ENCODE data around the gene EIF2B5.

Gene EIF2B5

GRCh38 chr3:184169896-184170875 is 35.0 kb downstream of the EIF2B5 start:
- H3K27ac ChIP-seq (ENCODE audit: insufficient read depth in 1 of 2, low read depth in 1 of 2, low read length in 2 of 2, poor library complexity in 1 of 2, severe bottlenecking in 2 of 2), result no peak overlapping the region
- H3K4me1 ChIP-seq (ENCODE audit: control extremely low read depth in 1 of 4, control insufficient read depth in 4 of 4, insufficient read depth in 4 of 4, low read length in 3 of 4), result peaks cover 0 to 4% (median under 1%) of the 10 kb centered on the region in 4 experiments
- CTCF ChIA-PET, result interaction anchor here (2.9 kb wide), 1 partner anchor 10 kb away, joined by 9 read pairs; no protein-coding TSS in a partner anchor
- peaks cover 24 to 69% (median 53%) of the 10 kb centered on the region in 4 experiments for H3K36me3 ChIP-seq (ENCODE audit: control insufficient read depth in 4 of 4, insufficient read depth in 4 of 4, low read length in 3 of 4)
- no peak overlapping the region for H3K4me3 ChIP-seq (ENCODE audit: control insufficient read depth in 1 of 7, extremely low read depth in 1 of 7, insufficient read depth in 4 of 7, low read depth in 2 of 7, low read length in 6 of 7)
- H3K9me3 ChIP-seq (ENCODE audit: control extremely low read depth in 1 of 5, control insufficient read depth in 4 of 5, insufficient read depth in 2 of 5, low read depth in 1 of 5, low read length in 4 of 5), result no peaks in the 10 kb centered on the region
- 98% methylated on average over 51 of the region's 66 CpGs for WGBS (ENCODE audit: insufficient coverage)
- H3K27me3 ChIP-seq (replicated peaks in 2 of 5; ENCODE audit: control insufficient read depth in 4 of 5, insufficient read depth in 5 of 5, low read length in 4 of 5), result no peaks in the 10 kb centered on the region
- no peak for DNase-seq
- POLR2A ChIA-PET, result interaction anchor here (0.6 kb wide), 1 partner anchor 24 kb away, joined by 3 read pairs; no protein-coding TSS in a partner anchor

GRCh38 chr3:184171562-184171961 is 36.4 kb downstream of the EIF2B5 start:
- peaks cover 15 to 56% (median 39%) of the 10 kb centered on the region in 4 experiments for H3K36me3 ChIP-seq (ENCODE audit: control insufficient read depth in 4 of 4, insufficient read depth in 4 of 4, low read length in 3 of 4)
- H3K27me3 ChIP-seq (replicated peaks in 2 of 5; ENCODE audit: control insufficient read depth in 4 of 5, insufficient read depth in 5 of 5, low read length in 4 of 5), result no peaks in the 10 kb centered on the region
- no peaks in the 10 kb centered on the region for H3K9me3 ChIP-seq (ENCODE audit: control extremely low read depth in 1 of 5, control insufficient read depth in 4 of 5, insufficient read depth in 2 of 5, low read depth in 1 of 5, low read length in 4 of 5)
- CTCF ChIA-PET, result interaction anchor here (1.0 to 2.9 kb wide), 3 partner anchors 11 to 27 kb away, joined by 4 to 9 read pairs (median 4); no protein-coding TSS in a partner anchor
- no peak overlapping the region for H3K27ac ChIP-seq (ENCODE audit: insufficient read depth in 1 of 2, low read depth in 1 of 2, low read length in 2 of 2, poor library complexity in 1 of 2, severe bottlenecking in 2 of 2)
- no peak for DNase-seq
- WGBS (ENCODE audit: insufficient coverage), result 98% methylated on average over 5 of the region's 9 CpGs
- peaks cover 2 to 17% (median 15%) of the 10 kb centered on the region in 4 experiments for H3K4me1 ChIP-seq (ENCODE audit: control extremely low read depth in 1 of 4, control insufficient read depth in 4 of 4, insufficient read depth in 4 of 4, low read length in 3 of 4)
- no peak overlapping the region for H3K4me3 ChIP-seq (ENCODE audit: control insufficient read depth in 1 of 7, extremely low read depth in 1 of 7, insufficient read depth in 4 of 7, low read depth in 2 of 7, low read length in 6 of 7)
- POLR2A ChIA-PET, result no interaction called here

- Histone ChIP-seq H3K4me1 (ENCODE audit: control extremely low read depth in 1 of 4, control insufficient read depth in 4 of 4, insufficient read depth in 4 of 4, low read length in 3 of 4) (peaks cover 2 to 20% (median 20%) of the 10 kb centered on the region in 4 experiments), H3K36me3 (ENCODE audit: control insufficient read depth in 4 of 4, insufficient read depth in 4 of 4, low read length in 3 of 4) (peaks cover 8 to 56% (median 34%) of the 10 kb centered on the region in 4 experiments), H3K4me3 (ENCODE audit: control insufficient read depth in 1 of 7, extremely low read depth in 1 of 7, insufficient read depth in 4 of 7, low read depth in 2 of 7, low read length in 6 of 7) (no peak overlapping the region), H3K27me3 (replicated peaks in 2 of 5; ENCODE audit: control insufficient read depth in 4 of 5, insufficient read depth in 5 of 5, low read length in 4 of 5) (no peaks in the 10 kb centered on the region), H3K27ac (ENCODE audit: insufficient read depth in 1 of 2, low read depth in 1 of 2, low read length in 2 of 2, poor library complexity in 1 of 2, severe bottlenecking in 2 of 2) (no peak overlapping the region), H3K9me3 (ENCODE audit: control extremely low read depth in 1 of 5, control insufficient read depth in 4 of 5, insufficient read depth in 2 of 5, low read depth in 1 of 5, low read length in 4 of 5) (no peaks in the 10 kb centered on the region)
- WGBS (ENCODE audit: insufficient coverage), result 99% methylated on average over 5 of the region's 5 CpGs
- no peak for DNase-seq
- CTCF ChIA-PET, result interaction anchor here (0.6 to 1.7 kb wide), 9 partner anchors 9 to 325 kb away, joined by 3 to 7 read pairs (median 3); no protein-coding TSS in a partner anchor
- POLR2A ChIA-PET, result no interaction called here
Measured at GRCh38 chr3:184172681-184173373, 37.7 kb downstream of the EIF2B5 start.

- Histone ChIP-seq H3K27ac (ENCODE audit: insufficient read depth in 1 of 2, low read depth in 1 of 2, low read length in 2 of 2, poor library complexity in 1 of 2, severe bottlenecking in 2 of 2) (no peak overlapping the region), H3K27me3 (replicated peaks in 2 of 5; ENCODE audit: control insufficient read depth in 4 of 5, insufficient read depth in 5 of 5, low read length in 4 of 5) (no peaks in the 10 kb centered on the region), H3K4me1 (ENCODE audit: control extremely low read depth in 1 of 4, control insufficient read depth in 4 of 4, insufficient read depth in 4 of 4, low read length in 3 of 4) (peaks cover 2 to 20% (median 20%) of the 10 kb centered on the region in 4 experiments), H3K4me3 (ENCODE audit: control insufficient read depth in 1 of 7, extremely low read depth in 1 of 7, insufficient read depth in 4 of 7, low read depth in 2 of 7, low read length in 6 of 7) (no peak overlapping the region), H3K36me3 (ENCODE audit: control insufficient read depth in 4 of 4, insufficient read depth in 4 of 4, low read length in 3 of 4) (peaks cover 4 to 56% (median 34%) of the 10 kb centered on the region in 4 experiments), H3K9me3 (ENCODE audit: control extremely low read depth in 1 of 5, control insufficient read depth in 4 of 5, insufficient read depth in 2 of 5, low read depth in 1 of 5, low read length in 4 of 5) (no peaks in the 10 kb centered on the region)
- no peak for DNase-seq
- WGBS (ENCODE audit: insufficient coverage), result 100% methylated on average over 1 of the region's 2 CpGs
- CTCF ChIA-PET, result interaction anchor here (0.6 to 1.7 kb wide), 11 partner anchors 8 to 325 kb away, joined by 3 to 7 read pairs (median 3); no protein-coding TSS in a partner anchor
- POLR2A ChIA-PET, result no interaction called here
Measured at GRCh38 chr3:184173374-184173722, 38.2 kb downstream of the EIF2B5 start.

GRCh38 chr3:184174284-184174645 is 39.1 kb downstream of the EIF2B5 start:
- CTCF ChIA-PET, result interaction anchor here (0.9 to 1.7 kb wide), 5 partner anchors 9 to 68 kb away, joined by 3 to 7 read pairs (median 3); no protein-coding TSS in a partner anchor
- H3K4me3 ChIP-seq (ENCODE audit: control insufficient read depth in 1 of 7, extremely low read depth in 1 of 7, insufficient read depth in 4 of 7, low read depth in 2 of 7, low read length in 6 of 7), result peak overlapping the region in 1 of 7 experiments; percentile 97
- H3K36me3 ChIP-seq (ENCODE audit: control insufficient read depth in 4 of 4, insufficient read depth in 4 of 4, low read length in 3 of 4), result peaks cover 8 to 56% (median 35%) of the 10 kb centered on the region in 4 experiments
- H3K9me3 ChIP-seq (ENCODE audit: control extremely low read depth in 1 of 5, control insufficient read depth in 4 of 5, insufficient read depth in 2 of 5, low read depth in 1 of 5, low read length in 4 of 5), result no peaks in the 10 kb centered on the region
- no peaks in the 10 kb centered on the region for H3K27me3 ChIP-seq (replicated peaks in 2 of 5; ENCODE audit: control insufficient read depth in 4 of 5, insufficient read depth in 5 of 5, low read length in 4 of 5)
- 0% methylated on average over 1 of the region's 4 CpGs for WGBS (ENCODE audit: insufficient coverage)
- POLR2A ChIA-PET, result interaction anchor here (0.6 to 1.2 kb wide), 2 partner anchors 19 to 39 kb away, joined by 3 read pairs; partner anchors contain the start of genes DVL3 and EIF2B5
- no peak for DNase-seq
- H3K4me1 ChIP-seq (ENCODE audit: control extremely low read depth in 1 of 4, control insufficient read depth in 4 of 4, insufficient read depth in 4 of 4, low read length in 3 of 4), result peaks cover 2 to 20% (median 20%) of the 10 kb centered on the region in 4 experiments
- no peak overlapping the region for H3K27ac ChIP-seq (ENCODE audit: insufficient read depth in 1 of 2, low read depth in 1 of 2, low read length in 2 of 2, poor library complexity in 1 of 2, severe bottlenecking in 2 of 2)

- CTCF ChIA-PET, result interaction anchor here (1.0 to 1.1 kb wide), 2 partner anchors 19 to 51 kb away, joined by 3 read pairs; no protein-coding TSS in a partner anchor
- H3K9me3 ChIP-seq (ENCODE audit: control extremely low read depth in 1 of 5, control insufficient read depth in 4 of 5, insufficient read depth in 2 of 5, low read depth in 1 of 5, low read length in 4 of 5), result no peaks in the 10 kb centered on the region
- DNase-seq, result peak; percentile 99
- H3K27me3 ChIP-seq (replicated peaks in 2 of 5; ENCODE audit: control insufficient read depth in 4 of 5, insufficient read depth in 5 of 5, low read length in 4 of 5), result no peaks in the 10 kb centered on the region
- H3K27ac ChIP-seq (ENCODE audit: insufficient read depth in 1 of 2, low read depth in 1 of 2, low read length in 2 of 2, poor library complexity in 1 of 2, severe bottlenecking in 2 of 2), result peak within 1 kb of the TSS; percentile 33 to 82
- H3K36me3 ChIP-seq (ENCODE audit: control insufficient read depth in 4 of 4, insufficient read depth in 4 of 4, low read length in 3 of 4), result peaks cover 9 to 56% (median 38%) of the 10 kb centered on the region in 4 experiments
- peaks cover 2 to 20% (median 20%) of the 10 kb centered on the region in 4 experiments for H3K4me1 ChIP-seq (ENCODE audit: control extremely low read depth in 1 of 4, control insufficient read depth in 4 of 4, insufficient read depth in 4 of 4, low read length in 3 of 4)
- WGBS (ENCODE audit: insufficient coverage), result under 1% methylated on average over 68 of the region's 73 CpGs
- peak within 1 kb of the TSS; percentile 70 to 98 (median 87) for H3K4me3 ChIP-seq (ENCODE audit: control insufficient read depth in 1 of 7, extremely low read depth in 1 of 7, insufficient read depth in 4 of 7, low read depth in 2 of 7, low read length in 6 of 7)
- POLR2A ChIA-PET, result interaction anchor here (0.6 to 1.2 kb wide), 2 partner anchors 19 to 40 kb away, joined by 3 read pairs; partner anchors contain the start of genes DVL3 and EIF2B5
Measured at GRCh38 chr3:184174646-184175492, 39.7 kb downstream of the EIF2B5 start, which contains the start of gene AP2M1. Gene AP2M1, plus strand, starts transcription at chr3:184174855. Its CDS starts 2,139 bp downstream, at chr3:184176994.
